T-helper 2 cell treated with Interferon-gamma antibody and Interleukin-4, amounts not matched to agents 100 ng/mL and 5 ng/mL, for 36 hours (primary cell): ENCODE data around the gene SLC31A2. TPM values are rescaled to one million over a fixed set of nuclear protein-coding genes. Genes with fewer than 3 reads are reported as not detected.

ENCODE experiments used
- intact Hi-C: fragments of 100-400 bp; cut with micrococcal nuclease; formaldehyde crosslinking; loops from one replicate; pipeline ENCODE4 v1.15.1; 2023
- total RNA-seq: library from RNA; stranded (reverse); gene quantifications from 2 replicates; pipeline ENCODE4 v1.2.3, GENCODE V29; 2022

Gene SLC31A2
- total RNA-seq, 1 donor from 2014 or later: 2.9 TPM

GRCh38 chr9:113184539-113184938 lies 33.7 kb downstream of the SLC31A2 start:
- intact Hi-C loops: no loop called here

GRCh38 chr9:113185271-113185670 lies 34.5 kb downstream of the SLC31A2 start:
- intact Hi-C loops: no loop called here

GRCh38 chr9:113186137-113186755 lies 35.4 kb downstream of the SLC31A2 start:
- intact Hi-C loops: no loop called here

DNA sequence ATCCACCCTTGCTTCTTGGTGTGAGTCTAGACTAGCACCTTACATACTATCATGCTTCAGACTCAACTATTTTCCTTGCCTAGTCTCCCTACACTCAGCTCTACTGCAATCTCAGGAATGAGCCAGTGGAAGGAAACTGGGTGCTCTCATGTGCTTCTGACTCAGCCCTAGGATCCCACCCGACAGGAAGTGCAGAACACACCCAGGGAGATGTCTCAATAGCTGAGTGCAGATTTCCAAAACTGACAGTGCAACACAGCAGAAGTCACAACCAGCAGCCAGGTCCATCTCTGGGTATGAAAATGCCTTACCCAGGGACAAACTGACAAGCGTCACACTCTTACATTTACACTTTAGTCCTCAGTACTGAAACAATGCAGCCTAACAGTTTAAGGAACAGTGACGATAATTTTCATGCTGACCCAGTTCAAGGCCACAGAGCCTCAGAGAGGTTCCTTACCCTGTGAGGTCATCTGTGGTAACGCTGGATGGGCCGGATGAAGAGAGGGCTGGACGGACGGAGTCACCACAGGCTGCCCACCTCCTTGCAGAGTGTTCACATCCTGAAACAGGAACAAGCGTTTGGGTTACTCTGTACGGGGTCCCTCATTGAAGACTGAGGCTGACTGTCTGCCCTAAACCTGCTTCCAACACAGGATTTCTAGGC lies 37.3 kb downstream of the SLC31A2 start:
- intact Hi-C loops: no loop called here

DNA sequence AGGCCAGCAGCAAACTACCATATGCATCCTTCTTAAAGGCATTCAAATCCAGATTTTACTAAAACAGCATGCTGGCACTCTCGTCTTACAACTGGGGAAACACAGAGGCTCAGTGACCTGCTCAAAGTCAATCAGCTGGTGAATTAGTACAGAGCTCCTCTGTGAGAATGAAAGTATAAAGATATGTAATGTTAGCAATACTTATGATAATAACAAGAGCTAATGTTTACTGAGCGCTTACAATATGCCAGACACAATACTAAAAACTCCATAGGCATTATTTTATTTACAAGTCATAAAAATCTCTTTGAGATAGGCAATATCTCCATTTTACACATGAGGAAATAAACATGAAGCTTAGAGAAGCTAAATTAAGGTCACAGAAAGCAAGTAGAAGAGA lies 41.6 kb downstream of the SLC31A2 start:
- intact Hi-C loops: no loop called here

DNA sequence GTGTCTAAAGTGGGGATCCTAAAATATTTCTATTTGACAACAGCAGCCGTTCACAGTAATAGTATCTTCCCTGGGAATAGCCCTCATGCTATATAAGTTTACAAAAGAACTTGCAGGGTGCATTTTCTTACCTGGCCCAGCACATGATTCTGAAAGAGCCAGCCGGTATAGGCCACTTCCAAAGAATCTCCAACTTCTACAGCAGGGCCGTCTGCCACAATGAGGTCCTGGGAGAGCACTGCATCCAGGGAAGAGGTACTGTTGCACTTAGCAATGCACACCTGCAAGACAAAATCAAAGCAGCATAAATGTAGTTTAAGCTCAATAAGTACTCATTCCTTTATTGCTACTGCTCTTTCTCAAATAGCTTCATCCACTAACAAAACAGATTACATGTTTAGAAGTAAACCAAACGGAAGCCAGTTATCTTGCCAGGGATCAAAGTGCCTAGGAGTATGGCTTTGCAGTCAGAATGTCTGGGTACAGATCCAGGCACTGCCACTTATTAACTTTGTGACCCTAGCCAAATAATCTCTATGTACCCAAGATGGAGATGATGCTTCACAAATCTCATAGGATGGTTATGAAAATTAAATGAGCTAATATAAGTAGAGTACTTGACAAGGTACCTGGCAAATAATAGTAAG lies 49.0 kb downstream of the SLC31A2 start:
- intact Hi-C loops: no loop called here

DNA sequence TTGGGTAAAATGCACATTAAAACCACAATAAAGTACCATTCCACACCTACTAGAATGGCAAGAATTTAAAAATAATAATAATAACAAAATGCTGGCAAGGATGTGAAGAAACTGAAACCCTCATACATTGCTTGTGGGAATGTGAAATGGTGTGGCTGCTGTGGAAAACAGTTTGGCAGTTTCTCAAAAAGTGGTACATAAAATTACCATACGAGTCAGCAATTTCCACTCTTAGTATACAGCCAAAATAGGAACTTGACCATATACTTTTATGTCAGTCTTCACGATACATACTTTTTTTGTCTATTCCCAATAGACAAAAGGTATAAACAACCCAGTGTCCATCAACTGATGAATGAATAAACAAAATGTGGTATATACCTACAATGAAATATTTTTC lies 54.6 kb downstream of the SLC31A2 start:
- intact Hi-C loops: no loop called here

GRCh38 chr9:113205861-113206260 lies 55.1 kb downstream of the SLC31A2 start:
- intact Hi-C loops: no loop called here

DNA sequence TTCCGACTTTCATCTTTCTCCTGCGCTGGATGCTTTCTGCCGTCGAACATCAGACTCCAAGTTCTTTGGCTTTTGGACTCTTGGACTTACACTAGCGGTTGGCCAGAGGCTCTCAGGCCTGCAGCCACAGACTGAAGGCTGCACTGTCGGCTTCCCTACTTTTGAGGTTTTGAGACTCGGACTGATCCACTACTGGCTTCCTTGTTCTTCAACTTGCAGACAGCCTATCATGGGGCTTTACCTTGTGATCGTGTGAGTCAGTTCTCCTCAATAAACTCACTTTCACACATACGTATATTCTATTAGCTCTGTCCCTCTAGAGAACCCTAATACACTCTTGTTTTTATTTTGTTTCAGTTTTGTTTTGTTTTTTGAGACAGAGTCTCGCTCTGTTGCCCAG lies 60.0 kb downstream of the SLC31A2 start:
- intact Hi-C loops: no loop called here

Other genes starting within 250 kb of the SLC31A2 start
- 0.09 and 0.11 TPM in 2 replicates for gene ZNF883, start 138.8 kb upstream of the SLC31A2 start, total RNA-seq
- 0.32 and 0.48 TPM in 2 replicates for gene ZFP37, start 94.3 kb upstream of the SLC31A2 start, total RNA-seq
- gene FKBP15, start 70.3 kb downstream of the SLC31A2 start, total RNA-seq: 36.9 and 38.6 TPM in 2 replicates
- gene SLC31A1, start 70.5 kb downstream of the SLC31A2 start, total RNA-seq: 8.8 and 10.0 TPM in 2 replicates
- 32.9 and 36.2 TPM in 2 replicates for gene CDC26, start 124.6 kb downstream of the SLC31A2 start, total RNA-seq
- gene PRPF4, start 124.7 kb downstream of the SLC31A2 start, total RNA-seq: 36.8 and 37.2 TPM in 2 replicates
- gene RNF183, start 152.4 kb downstream of the SLC31A2 start, total RNA-seq: 0.45 TPM in 1 of 2 replicates, not detected in the other
- gene WDR31, start 189.3 kb downstream of the SLC31A2 start, total RNA-seq: 0.93 and 1.5 TPM in 2 replicates
- 7.4 and 7.6 TPM in 2 replicates for gene BSPRY, start 198.5 kb downstream of the SLC31A2 start, total RNA-seq
- 17.4 and 19.0 TPM in 2 replicates for gene HDHD3, start 226.0 kb downstream of the SLC31A2 start, total RNA-seq